ENCODE results near the gene STX5. TPM values are rescaled to one million over a fixed set of nuclear protein-coding genes. Genes with fewer than 3 reads are reported as not detected.

The STX5 gene
- total and polyA plus RNA-seq, 10 of the 15 experiments (the other 5 are each of a cell fraction or from before 2014, with no cell fraction given), result 3.8 to 35.4 (median 27.4) TPM

GRCh38 chr11:62880231-62880802 lies 48.5 kb upstream of the STX5 start (continued):
- TF ChIP-seq ZNF592 (IDR thresholded peaks at IDR 0.05), result no peak
- TF ChIP-seq SMAD1 (IDR thresholded peaks at IDR 0.05; ENCODE audit: low read depth, partially characterized antibody), result no peak
- no peak for TF ChIP-seq HDAC6 (IDR thresholded peaks at IDR 0.05; ENCODE audit: unreplicated experiment)
- TF ChIP-seq CREB1 (IDR thresholded peaks at IDR 0.05; ENCODE audit: low read depth), result peak; percentile 12; the same call in 1 of the 2 replicates
- TF ChIP-seq PKNOX1 (IDR thresholded peaks at IDR 0.05), result no peak
- TF ChIP-seq ZBTB33 (IDR thresholded peaks at IDR 0.05), result no peak
- TF ChIP-seq TBL1XR1 (IDR thresholded peaks at IDR 0.05; ENCODE audit: low read depth, low read length), result no peak
- TF ChIP-seq DPF2 (IDR thresholded peaks at IDR 0.05), result no peak
- TF ChIP-seq HCFC1 (IDR thresholded peaks at IDR 0.05; ENCODE audit: low read length), result no peak
- TF ChIP-seq HDAC2 (IDR thresholded peaks at IDR 0.05), result no peak
- no peak for TF ChIP-seq LARP7 (IDR thresholded peaks at IDR 0.05)
- no peak for TF ChIP-seq RAD51 (IDR thresholded peaks at IDR 0.05)
- no peak for TF ChIP-seq ZBED1 (IDR thresholded peaks at IDR 0.05; ENCODE audit: borderline replicate concordance)
- 0 out of 2 replicates have a peak, but pooled peaks have one; percentile 5 for TF ChIP-seq RFX5 (IDR thresholded peaks at IDR 0.05; ENCODE audit: low read depth, low read length)
- no peak for TF ChIP-seq BCLAF1 (IDR thresholded peaks at IDR 0.05)
- no peak for TF ChIP-seq GABPA (IDR thresholded peaks at IDR 0.05; ENCODE audit: low read depth)
- TF ChIP-seq BMI1 (IDR thresholded peaks at IDR 0.05; ENCODE audit: borderline replicate concordance), result no peak
- no peak for TF ChIP-seq TCF3 (IDR thresholded peaks at IDR 0.05; ENCODE audit: borderline replicate concordance, insufficient read depth, low read depth, low read length)
- no peak for TF ChIP-seq ZNF384 (IDR thresholded peaks at IDR 0.05; ENCODE audit: borderline replicate concordance, low read depth, low read length)
- no peak for TF ChIP-seq BCL11A (IDR thresholded peaks at IDR 0.05; ENCODE audit: low read depth, low read length)
- TF ChIP-seq SMARCA5 (IDR thresholded peaks at IDR 0.05), result no peak
- no peak for TF ChIP-seq PML (IDR thresholded peaks at IDR 0.05; ENCODE audit: low read length)
